ENCODE data around the gene MYL10.
A peak's percentile ranks its signal among the peaks of the same experiment; 100 is the strongest.

The MYL10 gene

DNA sequence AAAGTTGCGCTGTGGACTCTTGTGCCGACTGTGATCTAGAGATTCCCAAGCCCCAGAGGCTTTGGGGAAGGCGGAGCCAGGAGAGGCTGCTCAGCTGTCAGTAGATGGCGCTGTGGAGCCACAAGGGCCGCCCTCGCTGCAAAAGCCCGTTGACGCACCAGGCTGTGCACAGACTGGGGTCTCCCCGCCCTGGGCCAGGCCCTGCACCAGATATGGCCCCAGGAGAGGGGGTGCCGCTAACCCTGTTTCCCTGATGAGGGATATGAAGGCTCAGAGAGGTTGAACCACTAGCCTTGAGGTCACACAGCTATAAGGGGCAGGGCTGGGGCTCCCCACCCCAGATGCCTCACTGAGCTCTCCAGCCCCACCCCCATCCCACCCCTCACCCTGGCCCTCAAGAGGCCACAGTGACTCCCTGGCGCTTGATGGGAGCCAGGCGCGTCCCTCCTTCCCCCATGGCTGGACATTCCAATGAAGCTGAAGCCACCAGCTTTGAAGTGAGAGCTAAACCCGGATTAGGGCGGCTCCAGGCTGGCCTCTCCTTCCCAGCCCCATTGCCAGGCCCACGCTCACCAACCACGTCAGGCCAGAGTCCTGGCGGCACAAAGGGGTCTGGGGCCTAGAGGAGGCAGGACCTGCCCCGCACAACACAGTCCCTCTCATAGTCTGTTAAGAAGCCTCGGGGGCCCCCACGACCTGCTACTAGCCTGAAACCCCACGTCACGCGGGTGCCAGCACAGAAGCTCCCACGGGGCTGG is 26.4 kb downstream of the MYL10 start:
- H3K79me1 ChIP-seq (replicated peaks; ENCODE audit: low read length, poor library complexity, severe bottlenecking) = no peaks in the 10 kb centered on the region
- H2BK5ac ChIP-seq (ENCODE audit: low read depth, low read length, poor library complexity, severe bottlenecking) = no peak overlapping the region
- no peak overlapping the region for H3K4me3 ChIP-seq (ENCODE audit: insufficient read depth in 1 of 2, low read depth in 1 of 2, low read length in 2 of 2)
- H3K23ac ChIP-seq (ENCODE audit: low read length in 2 of 2) = no peak overlapping the region
- H3K9ac ChIP-seq (ENCODE audit: low read length) = peak overlapping the region; percentile 38
- no peak overlapping the region for H4K91ac ChIP-seq (ENCODE audit: low read length)
- no peaks in the 10 kb centered on the region for H3K9me3 ChIP-seq (ENCODE audit: control insufficient read depth, low read length)
- 38% methylated on average over 24 of the region's 25 CpGs for WGBS
- H3K27ac ChIP-seq (ENCODE audit: low read length, poor library complexity, severe bottlenecking) = no peak overlapping the region
- no peak overlapping the region for H2AK5ac ChIP-seq (ENCODE audit: low read length, severe bottlenecking)
- H3K4me2 ChIP-seq (ENCODE audit: low read length, poor library complexity, severe bottlenecking) = no peak overlapping the region
- H3K4me1 ChIP-seq (ENCODE audit: control insufficient read depth, insufficient read depth, low read depth, low read length) = peaks cover 14% of the 10 kb centered on the region
- no peak overlapping the region for H2BK12ac ChIP-seq (ENCODE audit: low read length in 2 of 2)
- H2BK120ac ChIP-seq (ENCODE audit: low read depth, low read length) = no peak overlapping the region
- H3K27me3 ChIP-seq (ENCODE audit: control insufficient read depth in 1 of 2, insufficient read depth in 1 of 2, low read length in 2 of 2) = peaks cover 6 to 38% of the 10 kb centered on the region in 2 experiments
- no peak overlapping the region for H3K4ac ChIP-seq (ENCODE audit: low read depth in 1 of 2, low read length in 2 of 2)
- H4K8ac ChIP-seq (ENCODE audit: low read length) = peak overlapping the region; percentile 61
- no peaks in the 10 kb centered on the region for H3K36me3 ChIP-seq (ENCODE audit: control insufficient read depth in 1 of 2, insufficient read depth in 2 of 2, low read depth in 1 of 2, low read length in 2 of 2)
- H3K14ac ChIP-seq (ENCODE audit: low read length in 2 of 2) = no peak overlapping the region
- H2AFZ ChIP-seq (ENCODE audit: low read depth, low read length) = no peak overlapping the region
- H2BK15ac ChIP-seq (ENCODE audit: low read depth, poor library complexity, severe bottlenecking) = no peak overlapping the region
- H3K18ac ChIP-seq (ENCODE audit: low read depth in 1 of 2, low read length in 2 of 2) = no peak overlapping the region
- DNase-seq = peak; percentile 75

DNA sequence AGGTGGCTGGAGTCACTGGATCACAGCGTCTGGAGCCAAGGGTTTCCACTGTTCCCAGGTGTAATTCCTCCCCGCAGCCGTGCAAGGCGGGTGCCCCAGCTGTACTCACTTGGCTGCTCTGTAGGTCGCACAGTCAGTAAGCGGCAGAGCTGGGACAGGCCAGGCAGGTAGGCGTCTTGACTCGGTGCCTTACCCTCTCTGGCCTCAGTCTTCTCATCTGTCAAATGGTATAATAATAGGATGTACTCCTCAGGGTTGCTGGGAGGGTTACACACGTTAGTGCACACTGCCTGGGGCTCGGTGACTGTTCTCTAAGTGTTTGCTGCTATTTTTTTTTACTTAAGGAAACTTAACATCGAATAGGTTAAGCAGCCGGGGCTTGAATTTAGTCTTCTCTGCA is 27.0 kb downstream of the MYL10 start:
- Histone ChIP-seq H3K79me1 (replicated peaks; ENCODE audit: low read length, poor library complexity, severe bottlenecking) (no peaks in the 10 kb centered on the region), H2BK15ac (ENCODE audit: low read depth, poor library complexity, severe bottlenecking) (no peak overlapping the region), H3K23ac (ENCODE audit: low read length in 2 of 2) (no peak overlapping the region), H2BK5ac (ENCODE audit: low read depth, low read length, poor library complexity, severe bottlenecking) (no peak overlapping the region), H3K27ac (ENCODE audit: low read length, poor library complexity, severe bottlenecking) (no peak overlapping the region), H2BK120ac (ENCODE audit: low read depth, low read length) (no peak overlapping the region), H3K4ac (ENCODE audit: low read depth in 1 of 2, low read length in 2 of 2) (no peak overlapping the region), H3K4me3 (ENCODE audit: insufficient read depth in 1 of 2, low read depth in 1 of 2, low read length in 2 of 2) (no peak overlapping the region), H3K14ac (ENCODE audit: low read length in 2 of 2) (no peak overlapping the region), H2AK5ac (ENCODE audit: low read length, severe bottlenecking) (no peak overlapping the region), H4K8ac (ENCODE audit: low read length) (no peak overlapping the region), H4K91ac (ENCODE audit: low read length) (no peak overlapping the region), H3K9ac (ENCODE audit: low read length) (no peak overlapping the region), H2BK12ac (ENCODE audit: low read length in 2 of 2) (no peak overlapping the region), H3K27me3 (ENCODE audit: control insufficient read depth in 1 of 2, insufficient read depth in 1 of 2, low read length in 2 of 2) (peaks cover 6 to 41% of the 10 kb centered on the region in 2 experiments), H3K4me1 (ENCODE audit: control insufficient read depth, insufficient read depth, low read depth, low read length) (peaks cover 14% of the 10 kb centered on the region), H3K18ac (ENCODE audit: low read depth in 1 of 2, low read length in 2 of 2) (no peak overlapping the region), H2AFZ (ENCODE audit: low read depth, low read length) (no peak overlapping the region), H3K36me3 (ENCODE audit: control insufficient read depth in 1 of 2, insufficient read depth in 2 of 2, low read depth in 1 of 2, low read length in 2 of 2) (no peaks in the 10 kb centered on the region), H3K9me3 (ENCODE audit: control insufficient read depth, low read length) (no peaks in the 10 kb centered on the region), H3K4me2 (ENCODE audit: low read length, poor library complexity, severe bottlenecking) (no peak overlapping the region)
- DNase-seq = no peak
- 65% methylated on average over 10 of the region's 12 CpGs for WGBS

GRCh38 chr7:101599787-101600186 is 29.3 kb downstream of the MYL10 start:
- Histone ChIP-seq H3K4me2 (ENCODE audit: low read length, poor library complexity, severe bottlenecking) (no peak overlapping the region), H3K9me3 (ENCODE audit: control insufficient read depth, low read length) (no peaks in the 10 kb centered on the region), H2BK12ac (ENCODE audit: low read length in 2 of 2) (no peak overlapping the region), H3K9ac (ENCODE audit: low read length) (no peak overlapping the region), H3K27me3 (ENCODE audit: control insufficient read depth in 1 of 2, insufficient read depth in 1 of 2, low read length in 2 of 2) (peaks cover 20 to 61% of the 10 kb centered on the region in 2 experiments), H2BK5ac (ENCODE audit: low read depth, low read length, poor library complexity, severe bottlenecking) (no peak overlapping the region), H3K27ac (ENCODE audit: low read length, poor library complexity, severe bottlenecking) (no peak overlapping the region), H3K23ac (ENCODE audit: low read length in 2 of 2) (no peak overlapping the region), H3K36me3 (ENCODE audit: control insufficient read depth in 1 of 2, insufficient read depth in 2 of 2, low read depth in 1 of 2, low read length in 2 of 2) (no peaks in the 10 kb centered on the region), H3K4me3 (ENCODE audit: insufficient read depth in 1 of 2, low read depth in 1 of 2, low read length in 2 of 2) (no peak overlapping the region), H2AFZ (ENCODE audit: low read depth, low read length) (no peak overlapping the region), H2BK120ac (ENCODE audit: low read depth, low read length) (no peak overlapping the region), H4K8ac (ENCODE audit: low read length) (no peak overlapping the region), H2BK15ac (ENCODE audit: low read depth, poor library complexity, severe bottlenecking) (no peak overlapping the region), H2AK5ac (ENCODE audit: low read length, severe bottlenecking) (no peak overlapping the region), H3K14ac (ENCODE audit: low read length in 2 of 2) (no peak overlapping the region), H4K91ac (ENCODE audit: low read length) (no peak overlapping the region), H3K18ac (ENCODE audit: low read depth in 1 of 2, low read length in 2 of 2) (no peak overlapping the region), H3K79me1 (replicated peaks; ENCODE audit: low read length, poor library complexity, severe bottlenecking) (no peaks in the 10 kb centered on the region), H3K4ac (ENCODE audit: low read depth in 1 of 2, low read length in 2 of 2) (no peak overlapping the region), H3K4me1 (ENCODE audit: control insufficient read depth, insufficient read depth, low read depth, low read length) (peaks cover 14% of the 10 kb centered on the region)
- DNase-seq = no peak
- 86% methylated on average over 3 of the region's 3 CpGs for WGBS

DNA sequence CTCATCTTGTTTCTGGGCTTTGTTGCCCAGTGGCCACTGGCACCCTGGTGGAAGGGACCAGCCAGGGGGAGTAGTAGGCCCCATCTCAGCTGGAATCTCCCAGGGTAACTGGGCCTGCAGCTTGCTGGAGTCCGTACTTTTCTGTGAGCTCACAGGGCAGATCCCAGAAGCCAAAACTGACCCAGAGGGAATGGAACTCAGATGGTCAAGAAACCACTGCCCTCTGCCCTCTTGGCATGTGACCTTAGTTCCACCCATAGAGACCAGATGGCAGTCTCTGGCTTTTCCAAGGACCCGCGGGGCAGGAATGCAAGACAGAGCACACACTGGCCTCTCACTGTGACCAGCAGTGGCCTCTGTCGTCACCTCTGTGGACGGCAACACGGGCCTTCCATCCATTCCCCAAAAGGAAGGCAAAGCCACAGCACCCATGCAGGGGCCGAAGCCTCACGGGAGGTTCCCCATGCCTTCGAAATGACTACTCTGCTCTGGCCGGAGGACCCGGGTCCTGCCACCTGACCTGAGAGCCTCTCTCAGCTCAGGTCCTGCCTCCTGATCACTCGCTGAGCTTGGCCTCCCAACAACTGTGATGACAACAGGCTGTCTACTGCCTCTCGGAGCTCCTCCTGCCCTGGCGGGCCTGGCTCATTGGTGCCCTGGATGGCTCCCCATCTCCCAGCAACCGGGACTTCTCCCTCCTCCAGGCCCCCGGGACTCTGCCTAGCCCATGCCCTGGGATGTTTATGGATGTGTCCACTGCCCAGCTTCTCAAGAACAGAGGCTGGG is 29.9 kb downstream of the MYL10 start:
- Histone ChIP-seq H3K27me3 (ENCODE audit: control insufficient read depth in 1 of 2, insufficient read depth in 1 of 2, low read length in 2 of 2) (peaks cover 23 to 65% of the 10 kb centered on the region in 2 experiments), H3K9me3 (ENCODE audit: control insufficient read depth, low read length) (no peaks in the 10 kb centered on the region), H3K27ac (ENCODE audit: low read length, poor library complexity, severe bottlenecking) (no peak overlapping the region), H2BK120ac (ENCODE audit: low read depth, low read length) (no peak overlapping the region), H3K14ac (ENCODE audit: low read length in 2 of 2) (no peak overlapping the region), H3K36me3 (ENCODE audit: control insufficient read depth in 1 of 2, insufficient read depth in 2 of 2, low read depth in 1 of 2, low read length in 2 of 2) (no peaks in the 10 kb centered on the region), H4K91ac (ENCODE audit: low read length) (no peak overlapping the region), H2AFZ (ENCODE audit: low read depth, low read length) (no peak overlapping the region), H3K9ac (ENCODE audit: low read length) (no peak overlapping the region), H3K4ac (ENCODE audit: low read depth in 1 of 2, low read length in 2 of 2) (no peak overlapping the region), H3K23ac (ENCODE audit: low read length in 2 of 2) (no peak overlapping the region), H3K4me1 (ENCODE audit: control insufficient read depth, insufficient read depth, low read depth, low read length) (peaks cover 14% of the 10 kb centered on the region), H3K4me3 (ENCODE audit: insufficient read depth in 1 of 2, low read depth in 1 of 2, low read length in 2 of 2) (no peak overlapping the region), H3K79me1 (replicated peaks; ENCODE audit: low read length, poor library complexity, severe bottlenecking) (no peaks in the 10 kb centered on the region), H3K4me2 (ENCODE audit: low read length, poor library complexity, severe bottlenecking) (no peak overlapping the region), H2AK5ac (ENCODE audit: low read length, severe bottlenecking) (no peak overlapping the region), H2BK15ac (ENCODE audit: low read depth, poor library complexity, severe bottlenecking) (peak overlapping the region; percentile 49), H3K18ac (ENCODE audit: low read depth in 1 of 2, low read length in 2 of 2) (no peak overlapping the region), H4K8ac (ENCODE audit: low read length) (no peak overlapping the region), H2BK12ac (ENCODE audit: low read length in 2 of 2) (no peak overlapping the region), H2BK5ac (ENCODE audit: low read depth, low read length, poor library complexity, severe bottlenecking) (no peak overlapping the region)
- no peak for DNase-seq
- WGBS = 88% methylated on average over 16 of the region's 16 CpGs

Data from mesenchymal stem cell (in vitro differentiated cells and primary cell).